ENCODE results near the gene AGPAT3.
A peak's percentile ranks its signal among the peaks of the same experiment; 100 is the strongest.
"Not testable (repeated sequence)": the region's sequence is repeated elsewhere in the genome, so short reads cannot be mapped to it uniquely, and the experiment has no call there.

AGPAT3 gene, protein sequence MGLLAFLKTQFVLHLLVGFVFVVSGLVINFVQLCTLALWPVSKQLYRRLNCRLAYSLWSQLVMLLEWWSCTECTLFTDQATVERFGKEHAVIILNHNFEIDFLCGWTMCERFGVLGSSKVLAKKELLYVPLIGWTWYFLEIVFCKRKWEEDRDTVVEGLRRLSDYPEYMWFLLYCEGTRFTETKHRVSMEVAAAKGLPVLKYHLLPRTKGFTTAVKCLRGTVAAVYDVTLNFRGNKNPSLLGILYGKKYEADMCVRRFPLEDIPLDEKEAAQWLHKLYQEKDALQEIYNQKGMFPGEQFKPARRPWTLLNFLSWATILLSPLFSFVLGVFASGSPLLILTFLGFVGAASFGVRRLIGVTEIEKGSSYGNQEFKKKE

DNA sequence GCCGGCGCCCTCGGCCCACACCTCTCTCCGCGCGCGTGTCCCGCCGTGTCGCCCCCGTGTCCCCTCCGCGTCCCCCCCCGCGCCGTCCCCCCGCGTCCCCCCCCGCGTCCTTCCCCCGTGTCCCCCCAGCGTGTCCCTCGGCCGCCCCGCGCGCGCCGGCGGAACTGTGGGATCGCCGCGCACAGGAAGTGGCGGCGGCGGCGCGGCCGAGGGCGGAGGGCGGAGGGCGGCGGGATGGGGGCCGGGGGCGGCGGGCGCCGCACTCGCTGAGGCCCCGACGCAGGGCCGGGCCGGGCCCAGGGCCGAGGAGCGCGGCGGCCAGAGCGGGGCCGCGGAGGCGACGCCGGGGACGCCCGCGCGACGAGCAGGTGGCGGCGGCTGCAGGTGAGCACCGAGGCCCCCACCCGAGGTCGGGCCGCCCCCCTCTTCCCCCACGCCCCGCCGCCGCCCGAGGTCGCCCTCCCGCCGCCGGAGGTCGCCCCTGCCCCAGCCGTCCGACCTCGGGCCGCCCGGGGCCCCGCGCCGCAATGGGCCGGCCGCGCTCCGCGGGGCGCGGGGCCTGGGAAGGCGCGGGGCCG, at the start of gene AGPAT3:
Gene AGPAT3, plus strand, starts transcription at position 262 of the 578 bp plus-strand sequence. CDS start 94,459 bp downstream, outside the sequence.
- peak; percentile 31 for DNase-seq (ENCODE audit: low spot score)

DNA sequence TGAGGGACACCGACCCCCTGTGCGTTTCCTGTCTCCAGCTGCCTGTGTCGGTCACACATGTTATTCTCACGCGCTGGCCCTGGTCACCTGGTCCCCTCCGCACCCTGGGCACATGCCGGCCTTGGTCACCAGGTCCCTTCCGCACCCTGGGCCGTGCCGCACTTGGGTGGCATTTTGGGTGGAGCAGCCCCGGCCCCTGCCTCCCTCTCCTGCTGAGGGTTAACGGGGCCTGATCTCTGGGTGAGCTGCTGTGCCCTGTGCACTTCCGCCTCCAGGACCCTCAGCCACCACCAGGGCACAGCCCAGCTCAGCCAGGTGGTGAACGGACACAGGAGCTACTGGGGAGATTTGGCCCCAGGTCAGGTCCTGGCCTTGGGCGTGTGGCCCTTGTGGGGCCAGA, 49.0 kb upstream of the AGPAT3 start:
- no peak for DNase-seq (ENCODE audit: low spot score)

DNA sequence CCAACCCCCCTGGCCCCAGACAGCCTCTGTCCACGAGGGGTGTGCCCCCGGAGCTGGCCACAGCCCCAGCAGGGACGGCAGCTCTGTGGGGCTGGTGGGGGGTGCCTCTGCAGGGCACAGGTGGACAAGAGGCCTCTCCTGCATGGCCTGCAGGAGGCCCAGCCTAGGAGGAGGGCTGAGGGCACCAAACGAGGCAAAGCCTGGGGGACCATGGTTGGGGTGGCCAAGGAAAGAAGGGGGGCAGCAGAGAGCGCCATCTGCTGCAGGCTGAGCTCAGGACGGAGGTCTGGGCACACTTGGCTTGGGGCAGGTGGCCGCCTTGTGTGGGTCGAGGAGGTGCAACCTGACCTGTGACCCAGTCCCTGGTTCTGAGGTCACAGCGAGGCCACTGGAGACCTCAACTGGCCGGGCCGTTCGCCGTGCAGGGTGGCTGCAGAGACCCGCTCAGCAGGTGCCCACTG, 48.4 kb upstream of the AGPAT3 start:
- DNase-seq (ENCODE audit: low spot score) = no peak

DNA sequence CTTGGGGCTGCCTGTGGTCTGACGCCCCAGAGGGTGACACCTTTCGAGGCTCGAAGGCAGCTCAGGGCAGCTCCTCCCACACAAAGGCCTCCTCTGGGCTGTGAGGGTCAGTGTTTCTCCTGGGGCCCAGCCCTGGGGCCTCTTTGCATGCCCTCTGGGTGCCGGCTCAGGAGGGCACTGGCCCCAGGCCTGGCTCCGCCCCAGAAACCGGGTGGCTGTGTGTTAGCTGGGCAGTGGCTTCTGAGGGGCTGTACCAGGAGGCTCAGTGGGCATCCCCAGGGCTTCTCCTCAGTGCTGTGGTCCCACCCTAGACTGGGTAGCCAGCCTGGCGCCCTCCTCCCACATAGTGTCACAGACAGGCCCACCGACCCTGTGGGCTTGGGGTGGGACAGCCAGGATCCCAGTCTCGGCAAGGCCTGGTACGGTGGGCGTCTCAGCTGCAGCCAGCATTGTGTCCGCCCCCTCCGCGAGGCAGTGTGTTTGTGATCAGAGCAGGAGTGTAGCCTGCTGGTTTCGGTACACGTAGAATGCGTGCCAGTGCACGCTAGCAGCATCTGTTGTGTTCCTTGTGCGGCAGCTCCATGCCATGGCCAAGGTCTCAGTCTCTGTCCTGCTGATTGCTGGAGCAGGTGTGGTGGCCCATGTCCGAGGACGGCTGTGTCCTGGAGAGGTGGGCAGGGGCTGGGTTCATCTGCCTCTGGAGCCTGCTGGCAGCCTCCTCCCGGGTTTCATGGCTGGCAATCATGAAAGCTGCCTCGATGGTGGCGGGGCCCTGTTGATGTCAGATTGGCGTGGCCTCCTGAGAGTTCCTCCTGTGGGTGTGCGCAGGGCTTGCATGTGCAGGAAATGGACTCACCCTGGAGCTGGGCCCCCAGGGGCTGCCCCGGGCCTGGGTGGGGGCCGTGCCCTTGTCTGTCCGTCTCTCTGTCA, 47.6 kb upstream of the AGPAT3 start:
- DNase-seq (ENCODE audit: low spot score) = no peak

DNA sequence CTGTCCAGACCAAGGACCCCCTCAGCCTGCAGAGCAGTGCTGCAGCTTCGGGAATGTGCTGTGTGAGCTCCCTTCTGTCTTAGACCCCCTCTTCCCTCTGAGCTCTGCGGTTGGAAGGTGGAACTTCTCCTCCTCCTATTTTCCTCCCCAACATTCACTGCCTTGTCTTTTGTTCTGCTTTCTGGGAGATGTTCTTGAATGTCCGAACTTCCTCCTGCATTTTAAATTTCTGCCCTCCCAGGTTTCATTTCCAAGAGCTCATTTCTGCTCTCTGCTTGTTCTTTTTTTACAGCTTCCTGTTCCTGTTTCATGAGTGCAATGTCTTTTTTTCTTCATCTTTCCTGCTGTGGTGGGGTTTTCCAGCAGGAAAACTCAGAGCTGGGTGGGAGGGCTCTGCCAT, 46.3 kb upstream of the AGPAT3 start:
- DNase-seq (ENCODE audit: low spot score) = no peak

DNA sequence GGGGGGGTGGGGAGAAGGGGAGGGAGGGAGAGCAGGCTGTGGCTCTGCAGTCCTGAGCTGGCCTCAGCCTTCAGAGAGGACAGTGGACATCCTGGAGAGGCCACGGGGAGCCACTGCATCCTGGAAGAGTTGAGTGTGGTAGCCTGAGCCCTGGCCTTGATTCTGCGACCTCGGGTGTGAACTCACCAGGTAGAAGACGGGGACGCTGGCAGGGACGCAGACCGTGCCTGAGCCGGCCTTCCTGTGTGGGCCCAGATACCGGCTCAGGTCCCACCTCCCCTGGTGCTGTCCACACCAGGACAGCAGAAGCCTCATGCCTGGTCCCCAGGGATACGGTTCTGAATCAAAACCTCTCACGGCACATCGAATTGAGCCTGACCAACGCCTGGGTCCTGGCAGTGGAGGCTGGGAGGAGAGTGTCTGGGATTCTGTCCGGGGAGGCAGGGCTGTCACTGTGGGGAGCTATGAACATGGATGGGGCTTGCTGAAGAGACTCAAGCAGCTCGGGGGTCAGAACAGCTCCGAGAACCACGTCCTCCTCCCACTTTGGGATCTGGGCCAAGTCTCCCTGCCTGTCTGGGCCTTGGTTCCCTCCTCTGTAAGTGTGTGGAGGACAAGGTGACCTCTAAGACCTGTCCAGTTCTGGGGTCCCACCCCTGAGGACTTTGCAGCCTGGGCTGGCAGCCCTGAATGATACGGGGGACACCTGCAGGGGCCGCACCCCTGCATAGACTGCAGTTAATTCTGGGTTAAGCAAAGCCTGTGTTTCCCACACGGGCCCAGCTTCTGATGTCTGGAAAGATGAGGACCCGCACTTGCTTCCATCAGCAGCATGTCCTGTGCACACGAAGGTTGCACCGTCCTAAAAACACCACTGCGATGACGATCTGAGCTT, 45.3 kb upstream of the AGPAT3 start:
- DNase-seq (ENCODE audit: low spot score) = no peak

DNA sequence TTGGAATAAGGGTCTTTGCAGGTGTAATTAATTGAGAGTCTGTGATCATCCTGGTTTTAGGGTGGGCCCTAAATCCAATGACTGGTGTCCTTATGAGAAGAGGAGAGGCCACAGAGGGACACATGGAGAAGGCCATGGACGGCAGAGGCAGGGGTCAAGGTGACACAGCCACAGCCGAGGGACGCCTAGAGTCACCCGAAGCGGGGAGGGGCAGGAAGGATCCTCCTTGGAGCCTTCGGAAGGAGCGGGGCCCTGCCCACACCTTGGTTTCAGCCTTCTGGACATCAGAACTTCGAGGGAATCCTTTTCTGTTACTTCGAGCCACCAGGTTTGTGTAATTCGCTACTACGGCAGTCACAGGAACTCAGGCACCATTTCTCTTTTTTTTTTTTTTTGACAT, 44.6 kb upstream of the AGPAT3 start:
- DNase-seq (ENCODE audit: low spot score) = no peak

DNA sequence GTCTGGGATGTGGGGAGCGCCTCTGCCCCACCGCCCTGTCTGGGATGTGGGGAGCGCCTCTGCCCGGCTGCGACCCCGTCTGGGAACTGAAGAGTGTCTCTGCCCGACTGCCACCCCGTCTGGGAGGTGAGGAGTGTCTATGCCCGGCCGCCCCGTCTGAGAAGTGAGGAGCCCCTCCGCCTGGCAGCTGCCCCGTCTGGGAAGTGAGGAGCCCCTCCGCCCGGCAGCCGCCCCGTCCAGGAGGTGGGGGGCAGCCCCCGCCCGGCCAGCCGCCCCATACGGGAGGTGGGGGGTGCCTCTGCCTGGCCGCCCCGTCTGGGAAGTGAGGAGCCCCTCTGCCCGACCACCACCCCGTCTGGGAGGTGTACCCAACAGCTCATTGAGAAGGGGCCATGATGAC, 42.9 kb upstream of the AGPAT3 start:
- not testable (repeated sequence) for DNase-seq (ENCODE audit: low spot score)

DNA sequence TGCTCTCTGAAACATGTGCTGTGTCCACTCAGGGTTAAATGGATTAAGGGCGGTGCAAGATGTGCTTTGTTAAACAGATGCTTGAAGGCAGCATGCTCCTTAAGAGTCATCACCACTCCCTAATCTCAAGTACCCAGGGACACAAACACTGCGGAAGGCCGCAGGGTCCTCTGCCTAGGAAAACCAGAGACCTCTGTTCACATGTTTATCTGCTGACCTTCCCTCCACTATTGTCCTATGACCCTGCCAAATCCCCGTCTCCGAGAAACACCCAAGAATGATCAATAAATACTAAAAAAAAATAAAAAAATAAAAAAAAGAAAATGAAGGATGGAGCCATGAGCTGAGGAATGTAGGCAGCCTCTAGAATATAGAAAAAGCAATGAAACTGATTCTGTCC, 42.3 kb upstream of the AGPAT3 start:
- DNase-seq (ENCODE audit: low spot score) = not testable (repeated sequence)

DNA sequence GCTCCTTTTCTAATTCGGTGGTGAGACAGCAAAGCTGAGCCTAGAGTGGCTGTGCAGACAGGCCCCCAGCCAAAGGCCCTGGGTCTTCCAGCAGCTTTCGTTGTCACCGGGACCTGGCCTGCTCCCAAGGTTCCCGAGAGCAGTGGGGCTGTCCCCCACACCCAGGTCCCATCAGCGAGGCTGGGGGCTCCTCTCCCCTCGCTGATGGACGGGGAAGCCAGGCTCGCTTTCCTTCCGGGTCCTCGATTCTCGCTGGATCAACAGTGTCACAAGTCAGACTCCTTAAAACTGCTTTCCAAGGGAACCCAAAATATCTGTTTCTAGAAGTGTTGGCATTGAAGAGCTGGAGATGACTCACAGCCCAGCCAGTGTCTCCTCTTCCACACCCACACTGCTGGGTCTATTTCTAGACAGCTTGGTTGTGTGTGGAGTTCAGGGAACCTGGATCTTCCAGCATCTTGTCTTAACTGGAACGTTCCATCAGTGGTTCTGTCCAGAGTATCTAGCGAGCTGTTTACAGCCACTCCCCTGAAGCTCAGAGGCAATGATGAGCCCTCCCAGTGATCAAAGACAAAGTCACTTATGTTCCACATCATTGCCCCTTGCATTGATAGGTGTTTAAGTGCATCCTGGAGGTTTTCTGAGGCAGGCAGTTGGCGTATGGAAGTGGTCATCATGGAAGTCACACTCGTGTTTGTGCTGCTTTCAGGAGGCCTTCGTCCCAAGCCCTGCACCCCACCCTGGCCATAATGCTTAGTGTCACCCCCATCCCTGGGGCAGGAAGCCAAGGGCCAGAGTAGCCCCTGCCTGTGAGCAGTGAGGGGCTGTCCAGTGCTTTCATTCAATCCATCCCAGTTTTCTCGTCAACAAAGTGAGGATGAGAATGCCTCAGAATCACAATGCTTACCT, 40.4 kb upstream of the AGPAT3 start:
- DNase-seq (ENCODE audit: low spot score) = no peak

DNA sequence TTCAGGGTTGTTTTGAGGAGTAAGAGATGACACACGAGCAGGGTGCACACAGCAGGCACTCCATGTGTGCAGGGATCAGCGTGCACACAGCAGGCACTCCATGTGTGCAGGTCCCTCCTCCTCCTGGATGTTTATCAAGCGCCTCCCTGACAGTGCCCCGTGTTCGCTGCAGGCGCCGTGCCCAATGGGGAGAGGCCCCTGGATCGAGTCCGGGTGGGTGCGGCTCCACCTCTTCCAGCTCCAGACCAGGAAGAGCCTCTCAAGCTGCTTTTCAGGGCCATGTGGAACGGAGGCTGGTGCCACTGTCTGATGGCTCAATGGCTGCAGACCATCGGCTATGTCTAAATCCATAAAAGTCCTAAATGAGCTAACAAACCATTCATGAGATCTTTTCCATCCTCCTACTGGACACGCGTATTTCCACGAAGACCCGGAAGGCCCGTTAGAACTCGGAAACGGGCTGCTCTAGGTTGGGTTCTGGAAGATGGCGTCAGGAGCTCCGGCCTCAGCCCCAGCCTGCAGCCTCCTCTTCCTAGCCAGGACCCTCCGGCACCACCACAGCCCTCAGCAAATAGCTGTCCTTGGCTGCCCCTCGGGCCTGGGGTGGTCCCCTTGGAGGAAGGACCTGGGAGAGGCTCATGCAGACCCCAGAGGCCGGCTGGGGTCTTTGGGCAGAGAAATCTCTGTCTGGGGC, 39.6 kb upstream of the AGPAT3 start:
- no peak for DNase-seq (ENCODE audit: low spot score)

DNA sequence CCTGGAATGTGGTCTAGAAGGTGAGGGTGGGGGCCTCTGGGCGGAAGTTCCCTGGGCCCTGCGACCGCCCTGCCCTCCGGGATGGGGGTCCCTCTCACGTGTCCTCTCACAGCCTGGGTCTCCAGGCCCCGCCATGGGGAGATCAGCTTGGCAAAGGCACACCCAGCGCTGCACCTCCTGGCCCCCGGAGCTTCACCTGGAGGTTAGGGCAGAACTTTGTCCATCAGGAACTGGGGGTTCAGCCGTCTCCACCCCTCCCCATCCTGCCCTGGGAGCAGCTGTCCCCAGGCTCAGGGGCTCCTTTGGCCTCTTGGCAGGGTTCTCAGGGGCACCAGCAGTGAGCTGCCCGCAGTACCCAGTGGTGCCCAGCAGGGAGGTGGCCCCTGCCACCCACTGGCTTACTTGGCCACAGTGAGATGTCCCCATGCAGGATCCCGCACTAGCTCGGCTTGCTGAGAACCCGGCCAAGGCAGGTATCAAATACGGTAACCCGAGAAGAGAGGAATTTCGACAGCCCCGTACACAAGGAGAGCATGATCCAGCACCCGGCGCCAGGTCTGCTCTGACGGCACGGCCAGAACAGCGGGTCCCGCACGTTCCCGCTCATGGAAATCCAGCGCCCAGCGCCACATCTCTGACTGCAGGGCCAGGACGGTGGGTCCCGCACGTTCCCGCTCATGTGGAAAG, 38.9 kb upstream of the AGPAT3 start:
- no peak for DNase-seq (ENCODE audit: low spot score)

DNA sequence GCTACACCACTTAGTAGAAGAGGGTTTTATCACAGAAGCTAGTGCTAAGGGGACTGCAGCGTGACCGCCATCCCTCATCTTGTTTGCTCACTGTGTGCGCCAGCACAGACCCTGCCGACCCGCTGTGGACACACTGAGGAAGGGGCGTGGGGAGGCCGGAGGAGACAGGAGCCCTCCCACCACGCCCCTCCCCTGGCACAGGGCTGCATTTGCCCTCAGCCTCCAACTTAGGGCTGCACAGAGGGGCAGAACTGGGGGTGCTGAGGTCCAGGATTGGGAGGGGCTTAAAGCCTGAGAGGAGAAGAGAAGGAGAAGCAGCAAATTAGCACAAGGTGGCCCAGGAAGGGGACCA, 38.4 kb upstream of the AGPAT3 start:
- no peak for DNase-seq (ENCODE audit: low spot score)

DNA sequence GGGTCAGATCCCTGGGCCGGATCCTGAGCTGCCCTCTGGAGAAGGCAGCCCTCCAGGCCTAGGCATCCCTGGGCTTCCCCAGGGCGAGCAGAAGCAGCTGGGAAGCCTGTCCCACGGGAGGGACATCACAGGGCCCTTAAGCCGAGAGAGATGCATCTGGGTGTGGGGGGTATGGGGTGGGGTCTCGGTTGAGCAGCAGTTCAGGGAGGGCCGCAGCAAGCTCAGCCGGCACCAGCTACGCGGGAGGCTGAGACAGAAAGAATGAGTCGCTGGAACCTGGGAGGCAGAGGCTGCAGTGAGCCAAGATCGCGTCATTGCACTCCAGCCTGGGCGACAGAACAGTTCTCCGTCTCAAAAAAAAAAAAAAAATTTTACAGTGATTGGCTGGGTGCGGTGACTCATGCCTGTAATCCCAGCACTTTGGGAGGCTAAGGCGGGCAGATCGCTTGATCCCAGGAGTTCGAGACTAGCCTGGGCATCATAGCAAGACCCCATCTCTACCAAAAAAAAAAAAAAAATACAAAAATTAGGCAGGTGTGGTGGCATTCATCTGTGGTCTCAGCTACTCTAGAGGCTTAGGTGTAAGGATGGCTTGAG, 37.9 kb upstream of the AGPAT3 start:
- no peak for DNase-seq (ENCODE audit: low spot score)

DNA sequence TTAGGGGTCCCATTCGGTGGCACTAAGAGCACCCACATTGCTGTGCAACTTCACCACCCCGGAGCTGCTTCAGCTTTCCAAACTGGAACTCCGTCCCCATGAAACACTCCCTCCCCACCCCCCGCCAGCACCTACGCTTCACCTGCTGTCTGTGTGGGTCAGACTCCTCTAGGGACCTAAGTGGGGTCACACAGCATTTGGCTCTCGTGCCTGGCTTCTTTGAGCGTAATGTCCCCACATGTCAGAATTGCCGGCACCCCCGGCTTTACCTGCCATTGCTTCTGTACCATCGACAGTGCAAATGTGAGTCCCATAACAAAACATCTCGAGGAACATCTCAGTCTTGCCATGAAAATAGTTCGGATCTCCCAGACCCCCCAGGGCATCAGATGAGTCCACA, 35.9 kb upstream of the AGPAT3 start:
- no peak for DNase-seq (ENCODE audit: low spot score)

DNA sequence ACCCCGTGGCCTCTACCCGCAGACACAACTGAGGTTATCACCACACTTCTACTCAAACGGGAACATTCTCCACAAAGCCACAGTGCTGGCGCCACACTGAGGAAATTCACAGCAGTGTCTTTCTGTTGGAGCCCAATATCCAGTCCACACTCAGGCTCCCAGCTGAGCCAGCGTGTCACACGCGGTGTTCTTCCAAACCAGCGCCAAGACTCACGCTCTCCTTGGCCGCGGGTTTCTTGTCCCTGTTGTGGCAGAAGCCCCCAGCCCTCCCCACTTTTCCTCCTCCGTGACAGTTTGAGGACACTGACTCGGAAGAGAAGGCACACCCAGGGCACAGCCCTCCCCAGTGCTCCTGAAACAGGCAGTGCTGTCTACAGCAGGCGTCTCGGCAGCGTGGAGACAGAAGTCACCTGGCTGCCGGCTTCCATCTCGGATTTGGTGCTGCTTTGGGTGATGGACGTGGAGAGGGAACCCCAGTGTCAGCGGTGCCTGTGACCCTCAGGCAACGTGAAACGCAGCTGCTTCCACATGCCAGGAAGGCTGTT, 35.4 kb upstream of the AGPAT3 start:
- no peak for DNase-seq (ENCODE audit: low spot score)

DNA sequence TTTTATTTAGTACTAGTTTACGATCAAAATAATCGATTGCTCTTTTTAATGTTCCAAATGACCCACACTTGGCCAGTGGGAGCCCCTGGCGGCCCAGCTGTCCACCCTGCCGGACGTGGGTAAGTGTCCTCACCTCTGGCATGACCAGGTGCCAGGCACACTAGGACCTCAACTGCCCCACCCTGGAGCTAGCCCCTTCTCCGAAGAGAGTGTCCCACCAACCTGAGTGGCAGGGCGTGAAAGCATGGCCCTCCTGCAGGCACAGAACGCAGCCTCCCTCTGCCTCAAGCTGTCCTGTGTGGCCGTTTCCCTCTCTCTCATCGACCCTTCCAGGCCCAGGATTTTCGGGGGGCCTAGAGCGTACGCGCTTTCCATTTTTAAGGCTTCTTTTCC, 32.9 kb upstream of the AGPAT3 start:
- no peak for DNase-seq (ENCODE audit: low spot score)

DNA sequence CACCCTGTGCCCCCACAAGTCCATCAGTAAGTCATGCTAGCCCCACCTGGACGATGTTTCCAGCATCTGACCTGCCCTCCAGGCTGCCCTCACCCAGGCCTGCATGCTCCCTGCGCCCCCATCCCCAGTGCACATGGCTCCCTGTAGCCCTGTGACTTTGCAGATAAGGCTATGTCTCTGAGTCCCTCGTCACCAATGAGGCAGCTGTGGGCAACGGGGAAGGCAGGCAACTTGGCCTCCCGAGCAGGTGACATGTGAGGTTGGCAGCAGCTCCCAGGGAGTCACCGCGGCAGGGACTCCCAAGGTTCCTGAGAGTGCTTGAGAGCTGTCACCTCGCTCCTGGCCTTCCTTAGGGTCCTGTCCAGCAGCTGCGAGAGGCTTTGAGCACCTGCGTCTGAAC, 32.4 kb upstream of the AGPAT3 start:
- DNase-seq (ENCODE audit: low spot score) = no peak
